Measurements from ENCODE around the gene NRP2.

GRCh38 chr2:205714058-205714776 is 31.9 kb downstream of the NRP2 start:
- no peak for TF ChIP-seq CTCF (IDR thresholded peaks at IDR 0.05 in 4 of 5, conservative IDR thresholded peaks at IDR 0.05 in 1 of 5)
- TF ChIP-seq POLR2A (IDR thresholded peaks at IDR 0.05), result no peak

All from gastrocnemius medialis (tissue), 4 donors.